HEK293 (cell line): Measurements from ENCODE around the gene ZIK1.

Experiments
- KLF7 ChIP-seq: fragments of 450-650 bp; formaldehyde crosslinking; IDR thresholded peaks from 2 replicates; pipeline ENCODE4 v1.5.1; 2016; ENCODE audit warnings: missing biosample characterization, missing genetic modification characterization, borderline replicate concordance
- ZBTB11 ChIP-seq: fragments of 450-650 bp; formaldehyde crosslinking; conservative IDR thresholded peaks from 2 replicates; pipeline ENCODE4 v1.5.1; 2016; ENCODE audit warnings: low read depth, missing biosample characterization, missing genetic modification characterization
- ZNF248 ChIP-seq: fragments of 450-650 bp; formaldehyde crosslinking; IDR thresholded peaks from 2 replicates; pipeline ENCODE4 v1.5.1; 2017; ENCODE audit warnings: missing biosample characterization, missing genetic modification characterization
- ZNF626 ChIP-seq: fragments of 450-650 bp; sonication (Bioruptor Pico); formaldehyde crosslinking; IDR thresholded peaks from 2 replicates; pipeline ENCODE4 v1.5.1; 2018; ENCODE audit warnings: missing biosample characterization, missing genetic modification characterization, inconsistent platforms
- TF ChIP-seq, protein P1 (sequence below): fragments of 450-650 bp; IDR thresholded peaks from 2 replicates; pipeline ENCODE4 v1.5.1; 2018; ENCODE audit warnings: missing biosample characterization, mild to moderate bottlenecking, missing genetic modification characterization

ZIK1 gene

GRCh38 chr19:57642396-57643046 lies 58.6 kb downstream of the ZIK1 start (continued):
- no peak for TF ChIP-seq ZBTB11 (tag by site-specific recombination)
- TF ChIP-seq ZNF248 (tag by site-specific recombination) = no peak
- TF ChIP-seq, protein P1, sequence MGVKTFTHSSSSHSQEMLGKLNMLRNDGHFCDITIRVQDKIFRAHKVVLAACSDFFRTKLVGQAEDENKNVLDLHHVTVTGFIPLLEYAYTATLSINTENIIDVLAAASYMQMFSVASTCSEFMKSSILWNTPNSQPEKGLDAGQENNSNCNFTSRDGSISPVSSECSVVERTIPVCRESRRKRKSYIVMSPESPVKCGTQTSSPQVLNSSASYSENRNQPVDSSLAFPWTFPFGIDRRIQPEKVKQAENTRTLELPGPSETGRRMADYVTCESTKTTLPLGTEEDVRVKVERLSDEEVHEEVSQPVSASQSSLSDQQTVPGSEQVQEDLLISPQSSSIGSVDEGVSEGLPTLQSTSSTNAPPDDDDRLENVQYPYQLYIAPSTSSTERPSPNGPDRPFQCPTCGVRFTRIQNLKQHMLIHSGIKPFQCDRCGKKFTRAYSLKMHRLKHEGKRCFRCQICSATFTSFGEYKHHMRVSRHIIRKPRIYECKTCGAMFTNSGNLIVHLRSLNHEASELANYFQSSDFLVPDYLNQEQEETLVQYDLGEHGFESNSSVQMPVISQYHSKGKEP = peak; percentile 57
- TF ChIP-seq ZNF626 (tag by site-specific recombination) = 0 out of 2 replicates have a peak, but pooled peaks have one; percentile 47
- no peak for TF ChIP-seq KLF7 (tag by site-specific recombination)
- TF ChIP-seq, all 188 proteins: peak for 10
